ENCODE measurements around the gene SLC49A4. TPM values are rescaled to one million over a fixed set of nuclear protein-coding genes. Genes with fewer than 3 reads are reported as not detected.
"Not testable (repeated sequence)": the region's sequence is repeated elsewhere in the genome, so short reads cannot be mapped to it uniquely, and the experiment has no call there.

Gene SLC49A4, protein sequence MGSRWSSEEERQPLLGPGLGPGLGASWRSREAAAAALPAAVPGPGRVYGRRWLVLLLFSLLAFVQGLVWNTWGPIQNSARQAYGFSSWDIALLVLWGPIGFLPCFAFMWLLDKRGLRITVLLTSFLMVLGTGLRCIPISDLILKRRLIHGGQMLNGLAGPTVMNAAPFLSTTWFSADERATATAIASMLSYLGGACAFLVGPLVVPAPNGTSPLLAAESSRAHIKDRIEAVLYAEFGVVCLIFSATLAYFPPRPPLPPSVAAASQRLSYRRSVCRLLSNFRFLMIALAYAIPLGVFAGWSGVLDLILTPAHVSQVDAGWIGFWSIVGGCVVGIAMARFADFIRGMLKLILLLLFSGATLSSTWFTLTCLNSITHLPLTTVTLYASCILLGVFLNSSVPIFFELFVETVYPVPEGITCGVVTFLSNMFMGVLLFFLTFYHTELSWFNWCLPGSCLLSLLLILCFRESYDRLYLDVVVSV
- 10 to 100 TPM; 15.3 to 16.5 (median 15.9) TPM for polyA plus RNA-seq (ENCODE audit: insufficient read length in 4 of 4)

GRCh38 chr3:122794779-122795673 is at the start of gene SLC49A4:
TSS of gene SLC49A4 (plus strand) at chr3:122795069. CDS start at chr3:122795193, 124 bp downstream.
- DNase-seq (ENCODE audit: low read depth in 4 of 4, low spot score in 3 of 4) = peak; percentile 65 to 73 (median 72)

DNA sequence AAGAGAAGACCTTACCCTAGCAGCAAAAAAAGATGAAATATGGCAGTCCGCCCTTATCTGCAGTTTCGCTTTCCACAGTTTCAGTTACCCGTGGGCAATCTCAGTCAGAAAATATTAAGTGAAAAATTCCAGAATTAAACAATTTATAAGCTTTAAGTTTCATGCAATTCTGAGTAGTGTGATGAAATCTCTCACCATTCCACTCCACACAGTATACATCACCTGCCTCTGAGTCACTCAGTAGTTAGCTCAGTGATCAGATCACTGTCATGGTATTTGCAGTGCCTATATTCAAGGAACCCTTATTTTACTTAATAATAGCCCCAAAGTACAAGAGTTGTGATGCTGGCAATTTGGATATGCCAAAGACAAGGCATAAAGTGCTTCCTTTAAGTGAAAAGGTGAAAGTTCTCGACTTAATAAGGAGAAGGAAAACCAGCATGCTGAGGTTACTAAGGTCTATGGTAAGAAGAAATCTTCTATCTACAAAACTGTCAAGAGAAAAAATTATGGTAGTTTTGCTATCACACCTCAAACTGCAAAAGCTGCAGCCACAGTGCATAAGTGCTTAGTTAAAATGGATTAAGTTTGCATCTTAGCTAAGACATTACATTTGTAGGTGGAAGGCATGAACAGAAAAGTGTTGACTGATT is 49.4 kb upstream of the SLC49A4 start:
- DNase-seq (ENCODE audit: low read depth in 4 of 4, low spot score in 3 of 4) = no peak

- DNase-seq (ENCODE audit: low read depth in 4 of 4, low spot score in 3 of 4) = not testable (repeated sequence)
Measured at GRCh38 chr3:122747295-122747694, 47.6 kb upstream of the SLC49A4 start.

GRCh38 chr3:122748347-122748746 is 46.5 kb upstream of the SLC49A4 start:
- no peak for DNase-seq (ENCODE audit: low read depth in 4 of 4, low spot score in 3 of 4)

DNA sequence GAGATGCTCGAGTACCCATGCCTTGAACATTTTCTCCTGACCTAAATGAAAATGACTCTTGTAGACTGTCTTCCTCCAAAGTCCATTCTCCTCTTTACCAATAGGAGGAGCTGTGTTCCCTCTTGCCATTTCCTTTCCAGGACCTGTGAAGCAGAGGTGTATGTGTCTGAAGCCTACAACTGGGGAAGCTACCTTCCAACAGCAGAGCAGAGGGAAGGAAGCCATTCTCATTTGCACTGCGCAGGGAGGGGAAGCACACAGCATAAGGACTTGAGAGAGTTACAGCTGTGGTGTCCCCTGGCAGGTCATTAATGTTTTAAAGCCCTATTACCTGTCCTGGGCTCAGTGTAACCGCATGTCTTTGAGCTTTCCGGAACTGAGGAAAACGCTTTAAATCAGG is 39.9 kb upstream of the SLC49A4 start:
- DNase-seq (ENCODE audit: low read depth in 4 of 4, low spot score in 3 of 4) = no peak

DNA sequence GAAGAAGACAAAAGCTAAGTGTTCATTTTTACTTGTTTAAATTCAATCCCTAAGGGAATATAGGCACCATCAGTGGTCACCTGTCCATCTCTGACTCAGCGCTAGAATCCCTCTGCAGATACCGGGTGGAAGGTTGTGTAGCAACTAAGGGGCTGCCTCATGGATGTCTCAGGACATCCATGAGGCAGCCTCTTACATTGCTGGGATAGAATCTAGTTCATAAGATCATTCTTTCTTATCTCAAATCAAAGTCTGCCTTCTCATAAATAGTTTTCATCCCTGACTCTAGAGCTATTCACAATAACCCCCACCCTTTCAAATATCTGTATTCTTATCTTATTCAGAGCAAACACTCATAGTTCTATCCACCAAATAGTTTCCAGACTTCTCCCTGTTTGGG is 39.4 kb upstream of the SLC49A4 start:
- no peak for DNase-seq (ENCODE audit: low read depth in 4 of 4, low spot score in 3 of 4)

DNA sequence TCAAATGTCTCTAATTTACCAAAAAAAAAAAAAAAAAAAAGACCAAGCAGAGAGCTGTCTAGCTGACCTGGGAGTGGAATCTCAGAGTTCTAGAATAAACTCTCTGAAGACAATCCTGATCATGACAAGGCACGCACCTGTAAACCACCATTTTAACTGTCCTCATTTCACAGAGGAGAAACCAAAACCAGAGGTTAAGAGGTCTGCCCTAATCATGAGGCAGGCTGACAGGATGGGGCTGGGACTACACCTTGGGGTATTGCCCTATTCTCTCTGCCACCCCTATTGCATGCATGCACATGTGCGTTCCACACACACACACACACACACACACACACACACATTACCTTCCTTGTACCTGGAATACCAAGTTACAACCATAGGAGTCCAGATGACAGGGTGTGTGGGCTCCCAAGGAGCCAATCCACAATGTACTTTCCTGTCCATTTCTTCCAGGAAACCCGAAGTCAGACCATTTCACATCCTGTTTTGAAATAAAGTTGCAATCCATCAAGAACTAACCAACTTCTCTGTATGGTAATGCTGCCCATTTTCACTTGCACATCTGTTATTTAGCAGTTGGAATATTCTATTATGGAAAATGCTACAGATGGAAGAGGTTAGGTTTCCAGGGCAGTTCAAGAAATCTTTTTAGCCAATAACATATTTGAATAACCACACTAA is 35.9 kb upstream of the SLC49A4 start:
- no peak for DNase-seq (ENCODE audit: low read depth in 4 of 4, low spot score in 3 of 4)

GRCh38 chr3:122760453-122761271 is 34.2 kb upstream of the SLC49A4 start:
- DNase-seq (ENCODE audit: low read depth in 4 of 4, low spot score in 3 of 4) = no peak

GRCh38 chr3:122766430-122766829 is 28.4 kb upstream of the SLC49A4 start:
- DNase-seq (ENCODE audit: low read depth in 4 of 4, low spot score in 3 of 4) = no peak

DNA sequence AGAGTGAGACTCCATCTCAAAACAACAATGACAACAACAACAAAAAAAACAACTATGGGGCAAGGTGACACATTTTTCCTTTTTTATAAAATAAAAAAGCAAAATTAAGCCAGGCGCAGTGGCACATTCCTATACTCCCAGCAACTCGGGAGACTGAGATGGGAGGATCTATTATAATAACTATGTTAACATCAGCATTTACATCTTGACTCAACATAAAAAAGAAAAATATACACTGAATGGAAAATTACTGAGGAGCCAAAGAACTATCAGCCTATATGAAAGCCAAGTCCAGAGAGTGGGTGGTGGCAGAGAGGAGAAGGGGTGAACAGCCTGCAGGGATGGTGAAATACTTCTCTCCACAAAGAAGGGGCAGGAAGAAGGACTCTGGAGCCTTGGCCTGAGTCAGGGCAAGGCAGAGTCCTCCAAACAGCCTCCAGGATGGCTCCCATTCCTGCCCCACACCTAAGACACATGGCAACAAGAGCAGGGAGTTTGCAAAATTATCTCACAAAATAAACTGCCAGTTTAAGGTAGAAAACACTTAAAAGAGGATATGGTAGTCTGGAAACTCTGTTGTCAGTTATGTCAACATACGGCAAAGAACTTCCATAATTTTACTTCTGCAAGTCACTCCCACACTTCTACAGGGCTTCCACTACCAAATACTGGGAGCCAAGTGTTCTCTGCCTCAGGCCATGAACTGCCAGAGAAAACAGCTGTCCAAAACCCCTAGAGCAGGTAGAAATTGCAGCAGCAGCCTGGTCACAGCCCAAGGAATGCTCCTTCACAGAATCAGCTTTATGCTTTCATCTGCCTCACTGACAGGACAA is 27.1 kb upstream of the SLC49A4 start:
- no peak for DNase-seq (ENCODE audit: low read depth in 4 of 4, low spot score in 3 of 4)

DNA sequence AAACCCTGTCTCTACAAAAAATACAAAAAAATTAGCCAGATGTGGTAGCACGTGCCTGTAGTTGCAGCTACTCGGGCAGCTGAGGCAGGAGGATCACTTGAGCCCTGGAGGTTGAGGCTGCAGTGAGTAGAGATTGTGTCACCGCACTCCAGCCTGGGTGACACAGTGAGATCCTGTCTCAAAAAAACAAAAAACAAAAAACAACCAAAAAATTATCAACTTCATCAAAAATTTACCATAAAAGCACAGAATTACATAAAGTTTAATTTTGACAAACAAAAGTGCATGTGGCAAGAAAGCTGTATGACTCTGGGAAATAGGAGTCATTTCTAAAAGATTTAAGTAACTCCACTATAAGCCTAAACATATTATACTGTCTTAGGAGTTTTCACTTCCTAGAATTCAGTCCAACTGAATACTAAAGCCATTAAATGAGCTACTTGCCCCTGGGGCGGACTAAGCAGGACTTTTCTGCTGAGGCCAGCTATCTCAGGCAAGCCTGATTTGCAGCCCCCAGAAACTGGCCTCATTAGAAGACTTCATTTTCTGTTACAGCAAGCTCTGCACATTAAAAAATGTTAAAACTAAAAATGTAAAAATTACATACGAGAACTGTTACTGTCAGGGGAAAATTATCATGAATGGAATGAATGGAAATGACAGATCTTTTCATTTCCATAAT is 24.2 kb upstream of the SLC49A4 start:
- no peak for DNase-seq (ENCODE audit: low read depth in 4 of 4, low spot score in 3 of 4)

GRCh38 chr3:122772827-122773226 is 22.0 kb upstream of the SLC49A4 start:
- DNase-seq (ENCODE audit: low read depth in 4 of 4, low spot score in 3 of 4) = no peak

- DNase-seq (ENCODE audit: low read depth in 4 of 4, low spot score in 3 of 4) = no peak
Measured at GRCh38 chr3:122773944-122774509, 20.8 kb upstream of the SLC49A4 start.

DNA sequence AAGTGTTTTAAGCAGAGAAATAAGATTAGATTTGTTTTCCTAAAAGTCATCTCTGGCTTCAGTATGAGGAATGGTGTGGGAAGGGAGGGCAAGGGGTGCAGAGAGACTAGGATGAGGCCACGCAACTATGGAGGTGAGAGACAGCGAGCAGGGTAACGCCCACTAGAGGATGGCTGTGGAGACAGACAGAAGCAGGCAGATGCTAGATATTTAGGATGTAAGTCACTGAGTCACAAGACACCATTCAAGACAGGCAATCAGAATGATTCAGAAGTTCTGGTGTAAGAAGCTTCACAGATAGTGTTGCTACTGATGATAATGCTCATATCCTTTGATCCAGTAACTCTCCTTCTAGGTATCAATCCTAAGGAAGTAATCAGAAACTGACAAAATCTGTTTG is 20.3 kb upstream of the SLC49A4 start:
- no peak for DNase-seq (ENCODE audit: low read depth in 4 of 4, low spot score in 3 of 4)

GRCh38 chr3:122776675-122777468 is 18.0 kb upstream of the SLC49A4 start:
- DNase-seq (ENCODE audit: low read depth in 4 of 4, low spot score in 3 of 4) = no peak

GRCh38 chr3:122777563-122777962 is 17.3 kb upstream of the SLC49A4 start:
- DNase-seq (ENCODE audit: low read depth in 4 of 4, low spot score in 3 of 4) = no peak

- no peak for DNase-seq (ENCODE audit: low read depth in 4 of 4, low spot score in 3 of 4)
Measured at GRCh38 chr3:122782804-122783203, 12.1 kb upstream of the SLC49A4 start.

Measured in right renal pelvis (tissue), 4 donors.